Measurements from ENCODE around the gene TMEM25.

Gene TMEM25

GRCh38 chr11:118532091-118532490 lies 1.1 kb downstream of the TMEM25 start:
- no peak for DNase-seq (ENCODE audit: low read depth in 2 of 3, low spot score in 1 of 3)

- DNase-seq (ENCODE audit: low read depth in 2 of 3, low spot score in 1 of 3), result no peak
These were observed 2.1 kb downstream of the TMEM25 start for GRCh38 chr11:118532852-118533768.

- DNase-seq (ENCODE audit: low read depth in 2 of 3, low spot score in 1 of 3), result no peak
These were observed 3.1 kb downstream of the TMEM25 start for GRCh38 chr11:118533769-118534729.

GRCh38 chr11:118535261-118535660 lies 4.3 kb downstream of the TMEM25 start:
- no peak for DNase-seq (ENCODE audit: low read depth in 2 of 3, low spot score in 1 of 3)

- no peak for DNase-seq (ENCODE audit: low read depth in 2 of 3, low spot score in 1 of 3)
These were observed 5.7 kb downstream of the TMEM25 start for GRCh38 chr11:118536726-118537125.

- DNase-seq (ENCODE audit: low read depth in 2 of 3, low spot score in 1 of 3), result no peak
These were observed 6.5 kb downstream of the TMEM25 start for GRCh38 chr11:118537409-118537980.

- no peak for DNase-seq (ENCODE audit: low read depth in 2 of 3, low spot score in 1 of 3)
These were observed 13.1 kb downstream of the TMEM25 start for GRCh38 chr11:118544010-118544646.

- DNase-seq (ENCODE audit: low read depth in 2 of 3, low spot score in 1 of 3), result no peak
These were observed 13.6 kb downstream of the TMEM25 start for GRCh38 chr11:118544647-118545010.

GRCh38 chr11:118545533-118545932 lies 14.5 kb downstream of the TMEM25 start:
- no peak for DNase-seq (ENCODE audit: low read depth in 2 of 3, low spot score in 1 of 3)

- no peak for DNase-seq (ENCODE audit: low read depth in 2 of 3, low spot score in 1 of 3)
These were observed 16.1 kb downstream of the TMEM25 start for GRCh38 chr11:118547132-118547531.

- DNase-seq (ENCODE audit: low read depth in 2 of 3, low spot score in 1 of 3), result no peak
These were observed 21.3 kb downstream of the TMEM25 start for GRCh38 chr11:118552341-118552740.

- DNase-seq (ENCODE audit: low read depth in 2 of 3, low spot score in 1 of 3), result no peak
These were observed 29.8 kb downstream of the TMEM25 start for GRCh38 chr11:118560806-118561205.

GRCh38 chr11:118565051-118565450 lies 34.1 kb downstream of the TMEM25 start:
- no peak for DNase-seq (ENCODE audit: low read depth in 2 of 3, low spot score in 1 of 3)

GRCh38 chr11:118569670-118570069 lies 38.7 kb downstream of the TMEM25 start:
- no peak for DNase-seq (ENCODE audit: low read depth in 2 of 3, low spot score in 1 of 3)

GRCh38 chr11:118570787-118571186 lies 39.8 kb downstream of the TMEM25 start:
- DNase-seq (ENCODE audit: low read depth in 2 of 3, low spot score in 1 of 3), result no peak

GRCh38 chr11:118571701-118572060 lies 40.7 kb downstream of the TMEM25 start:
- peak in 2 of 3 donors; percentile 9 to 14 for DNase-seq (ENCODE audit: low read depth in 2 of 3, low spot score in 1 of 3)

- peak; percentile 59 to 69 (median 65) for DNase-seq (ENCODE audit: low read depth in 2 of 3, low spot score in 1 of 3)
These were observed 41.3 kb downstream of the TMEM25 start, which contains the start of gene ARCN1 for GRCh38 chr11:118572061-118572980. Gene ARCN1 (plus strand): TSS chr11:118572409. CDS start chr11:118572548, 139 bp downstream.

GRCh38 chr11:118572981-118573550 lies 42.1 kb downstream of the TMEM25 start:
- peak in 1 of 3 donors; percentile 17 for DNase-seq (ENCODE audit: low read depth in 2 of 3, low spot score in 1 of 3)

- no peak for DNase-seq (ENCODE audit: low read depth in 2 of 3, low spot score in 1 of 3)
These were observed 43.6 kb downstream of the TMEM25 start for GRCh38 chr11:118574636-118575035.

Measured in stimulated activated CD4-positive, alpha-beta T cell treated with anti-CD3 and anti-CD28 coated beads, Interleukin-12 subunit alpha, Interleukin-12 subunit beta, amount 100 ng/mL, for 48 hours (primary cell).